Mesenchymal stem cell (in vitro differentiated cells and primary cell): Measurements from ENCODE around the gene PDE2A.

ENCODE experiments used
- DNase-seq: peaks from one replicate; pipeline ENCODE4 v3.0.0-alpha.2; 2013
- H2AFZ ChIP-seq: one replicate; pipeline ENCODE4 v1.6.1; 2013; ENCODE audit warnings: low read depth, mild to moderate bottlenecking, control low read depth, inconsistent platforms, low read length, moderate library complexity
- H2AK5ac ChIP-seq: 2 replicates; pipeline ENCODE4 v1.6.1; 2013; ENCODE audit warnings: low read length, moderate library complexity, mild to moderate bottlenecking, inconsistent platforms; ENCODE audit not compliant: severe bottlenecking
- H2BK120ac ChIP-seq: one replicate; pipeline ENCODE4 v1.6.1; 2013; ENCODE audit warnings: low read depth, mild to moderate bottlenecking, inconsistent platforms, low read length, moderate library complexity
- H2BK12ac ChIP-seq, 2 experiments: one replicate each; pipeline ENCODE4 v1.6.1; 2013; ENCODE audit warnings: inconsistent platforms in 2 of 2, low read length in 2 of 2, mild to moderate bottlenecking in 2 of 2, moderate library complexity in 2 of 2, control low read depth in 1 of 2
- H2BK15ac ChIP-seq: one replicate; pipeline ENCODE4 v1.6.1; 2013; ENCODE audit warnings: mild to moderate bottlenecking, low read depth, inconsistent platforms; ENCODE audit not compliant: poor library complexity, severe bottlenecking
- H2BK5ac ChIP-seq: 2 replicates; pipeline ENCODE4 v1.6.1; 2013; ENCODE audit warnings: low read depth, mild to moderate bottlenecking, low read length, control low read depth, inconsistent platforms; ENCODE audit not compliant: poor library complexity, severe bottlenecking
- H3K14ac ChIP-seq, 2 experiments: one replicate each; pipeline ENCODE4 v1.6.1; 2013; ENCODE audit warnings: inconsistent platforms in 2 of 2, low read length in 2 of 2, control low read depth in 1 of 2, mild to moderate bottlenecking in 1 of 2, moderate library complexity in 1 of 2
- H3K18ac ChIP-seq, 2 experiments: one replicate each; pipeline ENCODE4 v1.6.1; 2013; ENCODE audit warnings: inconsistent platforms in 2 of 2, low read length in 2 of 2, control low read depth in 1 of 2, low read depth in 1 of 2, mild to moderate bottlenecking in 1 of 2
- H3K23ac ChIP-seq, 2 experiments: one replicate each; pipeline ENCODE4 v1.6.1; 2013; ENCODE audit warnings: inconsistent platforms in 2 of 2, low read length in 2 of 2, mild to moderate bottlenecking in 2 of 2, moderate library complexity in 2 of 2, control low read depth in 1 of 2
- H3K27ac ChIP-seq: 2 replicates; pipeline ENCODE4 v1.5.1; 2013; ENCODE audit warnings: mild to moderate bottlenecking, moderate library complexity, low read length, control low read depth, inconsistent platforms; ENCODE audit not compliant: poor library complexity, severe bottlenecking
- H3K27me3 ChIP-seq, 2 experiments: 2 replicates each; pipeline versions ENCODE4 v1.6.1 to v1.7.0; 2013; ENCODE audit warnings: low read length in 2 of 2, mild to moderate bottlenecking in 2 of 2, moderate library complexity in 2 of 2, control low read depth in 1 of 2, inconsistent platforms in 1 of 2; ENCODE audit not compliant: control insufficient read depth in 1 of 2, insufficient read depth in 1 of 2
- H3K36me3 ChIP-seq, 2 experiments: 2 replicates each; pipeline versions ENCODE4 v1.6.1 to v1.7.0; 2013; ENCODE audit warnings: low read length in 2 of 2, control low read depth in 1 of 2, inconsistent platforms in 1 of 2, low read depth in 1 of 2, mild to moderate bottlenecking in 1 of 2; ENCODE audit not compliant: insufficient read depth in 2 of 2, control insufficient read depth in 1 of 2
- H3K4ac ChIP-seq, 2 experiments: one replicate each; pipeline ENCODE4 v1.6.1; 2013; ENCODE audit warnings: inconsistent platforms in 2 of 2, low read length in 2 of 2, mild to moderate bottlenecking in 2 of 2, moderate library complexity in 2 of 2, control low read depth in 1 of 2, low read depth in 1 of 2
- H3K4me1 ChIP-seq: 2 replicates; pipeline ENCODE4 v1.6.1; 2013; ENCODE audit warnings: low read depth, low read length, control low read depth; ENCODE audit not compliant: control insufficient read depth, insufficient read depth
- H3K4me2 ChIP-seq: 2 replicates; pipeline ENCODE4 v1.6.1; 2013; ENCODE audit warnings: low read length, mild to moderate bottlenecking, inconsistent platforms; ENCODE audit not compliant: poor library complexity, severe bottlenecking
- H3K4me3 ChIP-seq, 2 experiments: 2 replicates each; pipeline versions ENCODE4 v1.5.1 to v1.7.0; 2013; ENCODE audit warnings: low read length in 2 of 2, mild to moderate bottlenecking in 2 of 2, control low read depth in 1 of 2, low read depth in 1 of 2; ENCODE audit not compliant: insufficient read depth in 1 of 2
- H3K79me1 ChIP-seq: replicated peaks from 2 replicates; pipeline ENCODE4 v1.6.1; 2013; ENCODE audit warnings: mild to moderate bottlenecking, control low read depth, low read length, inconsistent platforms; ENCODE audit not compliant: poor library complexity, severe bottlenecking
- H3K9ac ChIP-seq: 2 replicates; pipeline ENCODE4 v1.7.0; 2013; ENCODE audit warnings: mild to moderate bottlenecking, low read length, moderate library complexity
- H3K9me3 ChIP-seq: 2 replicates; pipeline ENCODE4 v1.7.0; 2013; ENCODE audit warnings: mild to moderate bottlenecking, low read length; ENCODE audit not compliant: control insufficient read depth
- H4K8ac ChIP-seq: one replicate; pipeline ENCODE4 v1.6.1; 2013; ENCODE audit warnings: inconsistent platforms, mild to moderate bottlenecking, low read length, moderate library complexity
- H4K91ac ChIP-seq: one replicate; pipeline ENCODE4 v1.6.1; 2013; ENCODE audit warnings: mild to moderate bottlenecking, low read length, inconsistent platforms
- WGBS: methylation state at CpG from one replicate; pipeline ENCODE4 v1.1.7; 2013; ENCODE audit warnings: mixed read lengths; 5-methylcytosine and 5-hydroxymethylcytosine counted together

The PDE2A gene

DNA sequence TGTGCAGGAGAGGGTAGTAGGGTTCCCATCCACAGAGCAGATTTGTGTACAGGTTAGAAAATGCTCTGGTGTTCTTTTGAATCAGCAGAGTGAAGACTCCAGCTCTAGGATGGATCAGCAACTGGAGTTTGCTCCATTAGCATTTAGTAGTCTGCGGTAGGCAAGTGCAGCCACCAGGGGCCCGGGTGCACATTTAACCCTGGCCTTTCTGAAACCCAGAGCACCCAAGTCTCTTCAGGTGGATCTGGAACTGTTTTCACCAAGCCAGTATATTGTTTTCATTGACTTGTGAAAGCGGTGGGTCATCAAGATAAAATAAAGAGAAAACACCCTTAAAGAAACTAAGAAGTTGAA lies 139.1 kb downstream of the PDE2A start:
- no peak overlapping the region for H4K91ac ChIP-seq

DNA sequence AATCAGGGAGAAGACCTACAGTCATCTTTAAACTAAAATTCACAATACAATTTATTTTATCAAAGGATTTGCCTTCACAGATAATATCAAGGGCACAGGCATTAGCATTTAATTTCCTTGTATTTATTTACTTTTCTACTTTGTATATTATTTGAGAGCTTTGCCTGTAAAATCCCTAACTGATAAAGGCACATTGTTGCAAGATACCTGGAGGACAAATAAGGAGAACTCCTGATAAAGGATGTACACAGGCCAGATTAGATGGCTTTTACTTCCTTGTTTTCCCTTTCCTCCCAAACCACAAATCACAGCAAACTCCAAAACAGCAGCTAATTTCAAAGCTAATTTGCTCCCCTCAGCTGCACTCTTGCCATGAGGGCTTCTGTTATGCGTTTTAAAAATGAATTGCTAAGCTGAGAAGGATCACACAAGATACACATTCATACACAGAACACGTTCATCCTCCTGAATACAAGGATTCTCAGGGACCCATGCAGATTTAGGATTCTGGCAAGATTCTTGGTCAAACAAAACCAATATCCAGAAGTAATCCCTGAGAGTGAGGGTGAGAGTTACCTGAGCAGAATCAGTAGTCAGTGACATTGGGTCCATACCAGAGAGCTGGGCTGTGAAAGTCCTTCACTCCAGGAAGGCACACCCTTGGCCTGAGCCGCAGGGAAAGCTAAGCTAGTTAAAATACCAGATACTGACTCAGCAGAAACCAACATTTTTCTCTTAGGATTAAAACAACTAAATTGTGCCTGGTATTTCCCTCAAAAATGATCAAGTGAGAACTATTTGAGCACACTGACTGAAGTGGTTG lies 139.6 kb downstream of the PDE2A start:
- no peak overlapping the region for H3K4me2 ChIP-seq
- WGBS: 25% methylated on average over 2 of the region's 3 CpGs

More for the DNA sequence above, 139.1 kb downstream of the PDE2A start:
- Histone ChIP-seq H3K4ac (no peak overlapping the region), H2AFZ (no peak overlapping the region), H2AK5ac (no peak overlapping the region), H3K4me3 (no peak overlapping the region), H4K8ac (no peak overlapping the region), H3K4me2 (no peak overlapping the region), H2BK15ac (no peak overlapping the region), H3K27me3 (peaks cover 28 to 52% of the 10 kb centered on the region in 2 experiments), H2BK120ac (no peak overlapping the region), H3K9me3 (no peaks in the 10 kb centered on the region), H3K18ac (no peak overlapping the region), H3K79me1 (no peaks in the 10 kb centered on the region), H3K14ac (no peak overlapping the region), H3K27ac (no peak overlapping the region), H2BK12ac (no peak overlapping the region), H3K4me1 (no peaks in the 10 kb centered on the region), H3K36me3 (no peaks in the 10 kb centered on the region), H2BK5ac (no peak overlapping the region), H3K9ac (no peak overlapping the region), H3K23ac (no peak overlapping the region)
- DNase-seq: peak; percentile 5
- 14% methylated on average over 2 of the region's 3 CpGs for WGBS

DNA sequence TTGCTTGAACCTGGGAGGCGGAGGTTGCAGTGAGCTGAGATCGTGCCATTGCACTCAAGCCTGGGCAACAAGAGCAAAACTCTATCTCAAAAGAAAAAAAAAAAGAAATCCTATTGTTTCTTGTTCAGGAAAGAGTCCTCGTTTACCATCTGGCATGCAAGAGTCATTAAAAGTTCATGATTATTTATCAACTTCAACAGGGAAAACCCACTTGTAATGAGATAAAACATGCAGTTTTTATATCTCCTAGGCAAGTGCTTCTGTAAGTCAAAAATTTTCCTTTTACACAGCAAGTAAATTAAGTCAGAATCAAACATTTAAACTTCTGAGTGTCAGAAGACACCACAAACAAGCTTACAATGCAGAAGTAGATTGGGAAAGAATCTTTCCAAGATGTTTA lies 145.2 kb downstream of the PDE2A start:
- no peaks in the 10 kb centered on the region for H3K9me3 ChIP-seq
- no peak overlapping the region for H4K91ac ChIP-seq
- peaks cover 15 to 20% of the 10 kb centered on the region in 2 experiments for H3K27me3 ChIP-seq
- no peaks in the 10 kb centered on the region for H3K79me1 ChIP-seq
- no peak overlapping the region for H3K4ac ChIP-seq
- H3K14ac ChIP-seq: no peak overlapping the region
- no peak overlapping the region for H2BK15ac ChIP-seq
- H3K4me3 ChIP-seq: no peak overlapping the region
- no peak overlapping the region for H4K8ac ChIP-seq
- WGBS: 100% methylated on average over 1 of the region's 3 CpGs
- no peak overlapping the region for H2AFZ ChIP-seq
- no peak overlapping the region for H2BK12ac ChIP-seq
- no peak for DNase-seq
- H3K23ac ChIP-seq: no peak overlapping the region
- no peak overlapping the region for H2AK5ac ChIP-seq
- no peak overlapping the region for H3K4me2 ChIP-seq
- no peak overlapping the region for H3K27ac ChIP-seq
- H3K18ac ChIP-seq: no peak overlapping the region
- H3K36me3 ChIP-seq: no peaks in the 10 kb centered on the region
- no peaks in the 10 kb centered on the region for H3K4me1 ChIP-seq
- no peak overlapping the region for H2BK5ac ChIP-seq
- no peak overlapping the region for H3K9ac ChIP-seq
- no peak overlapping the region for H2BK120ac ChIP-seq

More for the DNA sequence above, 139.6 kb downstream of the PDE2A start:
- H3K14ac ChIP-seq: no peak overlapping the region
- no peak overlapping the region for H3K4ac ChIP-seq
- H3K18ac ChIP-seq: no peak overlapping the region
- no peak overlapping the region for H3K23ac ChIP-seq
- peaks cover 24 to 47% of the 10 kb centered on the region in 2 experiments for H3K27me3 ChIP-seq
- no peak overlapping the region for H2BK12ac ChIP-seq
- H3K4me3 ChIP-seq: no peak overlapping the region
- H2BK15ac ChIP-seq: no peak overlapping the region
- no peak overlapping the region for H2AFZ ChIP-seq
- DNase-seq: peak; percentile 7
- no peak overlapping the region for H4K91ac ChIP-seq
- H3K36me3 ChIP-seq: no peaks in the 10 kb centered on the region
- H3K27ac ChIP-seq: no peak overlapping the region
- H2BK120ac ChIP-seq: no peak overlapping the region
- no peak overlapping the region for H2BK5ac ChIP-seq
- no peaks in the 10 kb centered on the region for H3K79me1 ChIP-seq
- no peak overlapping the region for H4K8ac ChIP-seq
- no peak overlapping the region for H3K9ac ChIP-seq
- H3K4me1 ChIP-seq: no peaks in the 10 kb centered on the region
- no peak overlapping the region for H2AK5ac ChIP-seq
- no peaks in the 10 kb centered on the region for H3K9me3 ChIP-seq

DNA sequence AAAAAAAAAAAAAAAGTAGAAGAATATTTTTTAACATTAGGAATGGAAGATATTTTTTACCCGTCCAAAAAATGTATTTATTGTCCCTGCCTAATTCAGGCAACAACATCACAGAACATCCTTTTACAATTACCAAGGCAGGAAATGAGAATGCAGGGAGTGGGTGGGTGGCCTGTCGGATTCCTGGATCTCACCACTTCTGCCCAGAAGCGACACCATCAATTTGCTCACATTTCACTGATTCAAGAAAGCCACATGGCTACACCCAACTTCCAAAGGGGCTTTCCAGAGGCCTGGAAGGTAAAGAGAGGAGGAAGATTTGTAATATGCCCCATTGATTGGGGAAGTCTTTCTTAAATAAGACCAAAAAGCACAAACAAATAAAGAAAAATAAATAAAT lies 146.1 kb downstream of the PDE2A start:
- Histone ChIP-seq H2BK12ac (no peak overlapping the region), H2BK120ac (no peak overlapping the region), H3K79me1 (no peaks in the 10 kb centered on the region), H3K23ac (no peak overlapping the region), H3K27me3 (peaks cover 24% of the 10 kb centered on the region in 2 experiments), H4K8ac (no peak overlapping the region), H4K91ac (no peak overlapping the region), H3K36me3 (no peaks in the 10 kb centered on the region), H3K14ac (no peak overlapping the region), H3K4me1 (no peaks in the 10 kb centered on the region), H3K9me3 (no peaks in the 10 kb centered on the region), H3K9ac (no peak overlapping the region), H3K4me3 (no peak overlapping the region), H2BK15ac (no peak overlapping the region), H3K18ac (no peak overlapping the region), H3K27ac (no peak overlapping the region), H2BK5ac (no peak overlapping the region), H2AK5ac (no peak overlapping the region), H3K4me2 (no peak overlapping the region), H3K4ac (no peak overlapping the region), H2AFZ (no peak overlapping the region)
- WGBS: 60% methylated on average over 1 of the region's 3 CpGs
- DNase-seq: no peak
